Hypothalamus (tissue), 51 donors: ENCODE results near the gene CCDC89.
"Not testable (repeated sequence)": the region's sequence is repeated elsewhere in the genome, so short reads cannot be mapped to it uniquely, and the experiment has no call there.

Source experiments
- DNase-seq, 51 donors: peaks; one replicate each; lab custom pipeline; 2025; lab: John Stamatoyannopoulos, UW

CCDC89 gene

GRCh38 chr11:85658180-85658579 is 27.8 kb downstream of the CCDC89 start:
- no peak for DNase-seq

- no peak for DNase-seq
Observed at GRCh38 chr11:85656777-85657176, 29.2 kb downstream of the CCDC89 start.

- DNase-seq, result not testable (repeated sequence)
Observed at GRCh38 chr11:85654343-85654742, 31.7 kb downstream of the CCDC89 start.

- DNase-seq, result no peak
Observed at GRCh38 chr11:85652786-85653447, 33.1 kb downstream of the CCDC89 start.

- no peak for DNase-seq
Observed at GRCh38 chr11:85651118-85651517, 34.9 kb downstream of the CCDC89 start.

- DNase-seq, result peak; percentile 22 to 92 (median 78)
Observed at GRCh38 chr11:85647604-85648299, 38.2 kb downstream of the CCDC89 start, which contains the start of gene TMEM126A. TMEM126A (plus strand) TSS chr11:85647967; CDS start chr11:85650256, 2,289 bp downstream.

- DNase-seq, result no peak
Observed at GRCh38 chr11:85647078-85647477, 38.9 kb downstream of the CCDC89 start.

- no peak for DNase-seq
Observed at GRCh38 chr11:85643191-85643614, 42.8 kb downstream of the CCDC89 start.

GRCh38 chr11:85634747-85635146 is 51.2 kb downstream of the CCDC89 start:
- DNase-seq, result no peak
